ENCODE measurements around the gene SEMA3B.
A peak's percentile ranks its signal among the peaks of the same experiment; 100 is the strongest.

Gene SEMA3B

DNA sequence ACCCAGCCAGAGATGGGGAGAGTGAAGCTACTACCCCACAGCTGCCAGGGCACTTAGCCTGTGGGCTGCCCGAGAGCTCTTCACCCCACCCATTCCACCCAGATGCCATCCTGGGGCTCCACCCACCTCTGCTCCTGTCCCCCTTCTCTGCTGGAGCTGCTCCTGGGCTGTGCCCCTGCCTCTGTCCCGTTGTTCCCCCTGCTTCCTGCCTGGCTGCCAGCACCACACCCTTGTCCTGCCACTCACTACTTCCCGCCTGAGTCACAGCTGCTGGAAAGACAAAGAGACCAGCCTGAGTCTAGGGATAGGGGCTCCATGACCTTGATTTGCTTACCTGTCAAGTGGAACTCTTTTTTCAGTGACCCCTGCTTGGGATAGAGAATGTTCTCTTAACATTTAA is 20.6 kb upstream of the SEMA3B start:
- Histone ChIP-seq H3K4me3 (ENCODE audit: low read length) (no peak overlapping the region), H3K36me3 (ENCODE audit: insufficient read depth, low read length) (peaks cover 34% of the 10 kb centered on the region), H3K27me3 (ENCODE audit: insufficient read depth, low read length) (no peaks in the 10 kb centered on the region), H3K4me1 (ENCODE audit: insufficient read depth, low read length) (peaks cover 16% of the 10 kb centered on the region), H3K9me3 (ENCODE audit: insufficient read depth, low read depth, low read length) (no peaks in the 10 kb centered on the region), H3K9ac (ENCODE audit: low read depth, low read length) (no peak overlapping the region), H3K27ac (ENCODE audit: low read depth, low read length) (no peak overlapping the region)
- WGBS, result 86% methylated on average over 3 of the region's 3 CpGs

DNA sequence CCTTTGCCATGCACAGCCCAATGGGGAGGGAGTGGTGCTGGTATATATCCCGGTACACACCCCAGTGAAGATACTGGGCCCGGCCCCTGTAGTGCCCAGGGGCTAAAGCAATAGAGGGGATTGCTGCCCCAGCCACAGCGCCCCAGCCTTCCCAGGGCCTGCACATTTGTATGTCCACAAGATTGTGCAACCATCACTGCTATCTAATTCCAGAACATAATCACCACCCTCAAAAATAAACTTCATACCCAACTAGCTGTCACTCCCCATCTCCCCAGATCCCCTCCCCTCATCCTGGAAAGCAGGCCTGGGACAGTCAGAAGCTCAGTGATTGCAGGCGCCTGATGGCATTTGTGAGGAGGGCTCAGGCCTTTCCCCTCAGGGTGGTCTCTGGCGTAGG is 19.5 kb upstream of the SEMA3B start:
- H3K27ac ChIP-seq (ENCODE audit: low read depth, low read length), result no peak overlapping the region

DNA sequence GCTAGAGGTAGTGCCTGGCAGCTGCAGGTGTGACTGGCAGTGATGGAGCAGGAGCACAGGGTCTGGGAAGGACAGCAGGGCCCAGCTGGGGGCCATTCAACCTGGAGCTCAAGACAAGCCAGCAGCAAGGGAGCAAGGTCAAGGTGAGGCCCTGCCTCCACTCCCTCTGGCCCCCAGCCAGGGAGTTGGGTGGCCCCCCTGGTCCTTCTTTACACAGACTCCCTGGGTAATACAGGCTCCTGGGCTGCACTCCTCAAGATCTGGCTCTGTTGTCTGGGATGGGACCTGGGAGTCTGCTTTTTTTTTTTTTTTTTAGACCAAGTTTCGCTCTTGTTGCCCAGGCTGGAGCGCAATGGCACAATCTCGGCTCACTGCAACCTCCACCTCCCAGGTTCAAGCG is 18.4 kb upstream of the SEMA3B start:
- Histone ChIP-seq H3K4me1 (ENCODE audit: insufficient read depth, low read length) (peaks cover 14% of the 10 kb centered on the region), H3K9ac (ENCODE audit: low read depth, low read length) (no peak overlapping the region), H3K4me3 (ENCODE audit: low read length) (no peak overlapping the region), H3K36me3 (ENCODE audit: insufficient read depth, low read length) (peaks cover 52% of the 10 kb centered on the region), H3K27me3 (ENCODE audit: insufficient read depth, low read length) (no peaks in the 10 kb centered on the region), H3K9me3 (ENCODE audit: insufficient read depth, low read depth, low read length) (no peaks in the 10 kb centered on the region), H3K27ac (ENCODE audit: low read depth, low read length) (no peak overlapping the region)
- 92% methylated on average over 4 of the region's 4 CpGs for WGBS

More for the DNA sequence above, 19.5 kb upstream of the SEMA3B start:
- whole genome bisulfite sequencing, result 97% methylated on average over 5 of the region's 5 CpGs
- Histone ChIP-seq H3K9me3 (ENCODE audit: insufficient read depth, low read depth, low read length) (no peaks in the 10 kb centered on the region), H3K36me3 (ENCODE audit: insufficient read depth, low read length) (peaks cover 42% of the 10 kb centered on the region), H3K4me1 (ENCODE audit: insufficient read depth, low read length) (peaks cover 16% of the 10 kb centered on the region), H3K9ac (ENCODE audit: low read depth, low read length) (no peak overlapping the region), H3K27me3 (ENCODE audit: insufficient read depth, low read length) (no peaks in the 10 kb centered on the region), H3K4me3 (ENCODE audit: low read length) (no peak overlapping the region)

DNA sequence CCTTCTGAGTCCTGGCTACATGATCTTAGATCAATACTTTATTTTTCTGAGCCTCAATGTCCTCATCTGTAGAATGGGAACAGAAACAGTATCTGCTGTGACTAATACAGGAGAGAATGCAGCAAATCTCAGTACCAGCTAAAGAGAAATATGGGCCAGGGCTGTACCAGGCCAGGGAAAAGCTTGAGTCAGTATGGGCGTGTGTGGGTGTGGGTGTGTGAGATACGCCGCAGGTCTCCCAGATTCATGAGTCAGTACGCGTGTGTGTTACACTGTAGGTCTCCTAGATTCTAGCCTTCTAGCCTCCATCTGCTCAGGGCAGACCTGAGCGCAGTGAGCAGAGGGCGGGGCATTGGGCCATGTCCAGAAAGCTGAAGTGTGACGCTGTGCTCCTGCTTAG is 17.7 kb upstream of the SEMA3B start:
- no peak overlapping the region for H3K27ac ChIP-seq (ENCODE audit: low read depth, low read length)
- H3K9ac ChIP-seq (ENCODE audit: low read depth, low read length), result no peak overlapping the region
- peaks cover 55% of the 10 kb centered on the region for H3K36me3 ChIP-seq (ENCODE audit: insufficient read depth, low read length)
- H3K9me3 ChIP-seq (ENCODE audit: insufficient read depth, low read depth, low read length), result no peaks in the 10 kb centered on the region
- H3K4me1 ChIP-seq (ENCODE audit: insufficient read depth, low read length), result peaks cover 10% of the 10 kb centered on the region
- H3K27me3 ChIP-seq (ENCODE audit: insufficient read depth, low read length), result no peaks in the 10 kb centered on the region
- WGBS, result 95% methylated on average over 8 of the region's 8 CpGs
- H3K4me3 ChIP-seq (ENCODE audit: low read length), result no peak overlapping the region

DNA sequence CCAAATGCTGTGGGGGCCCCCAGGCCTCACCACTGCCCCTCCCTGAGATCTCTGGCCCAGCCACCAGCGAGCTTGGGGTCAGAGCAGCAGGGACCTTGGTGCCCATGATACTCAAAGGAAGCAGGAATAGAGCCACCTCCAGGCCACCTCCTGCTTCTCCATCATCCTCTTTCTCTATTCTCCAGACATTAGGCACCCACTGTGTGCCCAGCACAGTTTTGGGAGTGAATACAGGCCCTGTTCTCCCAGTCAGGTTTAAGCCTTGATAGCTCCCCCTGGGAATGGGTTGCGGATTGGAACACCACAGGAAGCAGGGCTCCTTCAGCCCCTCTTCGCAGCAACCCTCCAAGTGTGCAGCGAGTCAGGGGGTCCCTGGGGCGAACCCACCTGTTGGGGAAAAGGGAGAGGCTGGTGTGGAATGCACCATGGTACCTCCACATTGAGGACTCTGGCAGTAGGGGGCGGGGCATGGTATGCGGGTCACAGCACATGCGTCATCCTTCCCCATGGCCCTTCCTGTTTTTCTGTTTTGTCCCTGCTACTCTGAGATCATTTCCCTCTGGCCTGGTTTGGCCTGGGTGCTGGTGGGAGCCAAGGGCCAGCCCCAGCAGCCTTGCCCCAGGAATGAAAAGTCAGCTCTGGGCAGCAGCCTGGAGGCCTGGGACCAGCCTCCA is 14.2 kb upstream of the SEMA3B start:
- Histone ChIP-seq H3K9ac (ENCODE audit: low read depth, low read length) (no peak overlapping the region), H3K9me3 (ENCODE audit: insufficient read depth, low read depth, low read length) (no peaks in the 10 kb centered on the region), H3K27me3 (ENCODE audit: insufficient read depth, low read length) (no peaks in the 10 kb centered on the region), H3K4me3 (ENCODE audit: low read length) (no peak overlapping the region), H3K4me1 (ENCODE audit: insufficient read depth, low read length) (no peaks in the 10 kb centered on the region; the same call in 1 of the 2 replicates), H3K27ac (ENCODE audit: low read depth, low read length) (no peak overlapping the region), H3K36me3 (ENCODE audit: insufficient read depth, low read length) (peaks cover 67% of the 10 kb centered on the region)
- 85% methylated on average over 8 of the region's 8 CpGs for WGBS

DNA sequence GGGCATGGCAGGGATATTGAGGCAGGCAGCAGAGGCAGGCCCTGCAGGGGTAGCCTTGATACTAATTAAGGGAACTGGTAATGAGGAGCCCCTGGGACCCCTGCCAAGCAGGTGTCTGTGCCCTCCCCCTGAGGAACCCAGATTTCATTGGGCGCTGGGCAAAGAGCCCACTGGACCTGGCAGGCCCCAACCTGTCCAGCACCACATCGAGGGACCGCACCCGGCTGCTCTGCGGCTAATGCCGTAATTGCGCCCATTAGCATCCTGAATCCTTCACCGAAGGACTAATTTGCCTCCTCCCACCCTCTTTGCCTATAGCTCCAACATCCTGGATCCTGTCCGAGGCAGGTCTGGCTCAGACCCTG is 13.7 kb upstream of the SEMA3B start:
- H3K4me1 ChIP-seq (ENCODE audit: insufficient read depth, low read length), result no peaks in the 10 kb centered on the region; the same call in 1 of the 2 replicates
- 97% methylated on average over 9 of the region's 9 CpGs for WGBS
- no peaks in the 10 kb centered on the region for H3K27me3 ChIP-seq (ENCODE audit: insufficient read depth, low read length)
- peaks cover 62% of the 10 kb centered on the region for H3K36me3 ChIP-seq (ENCODE audit: insufficient read depth, low read length)
- no peak overlapping the region for H3K27ac ChIP-seq (ENCODE audit: low read depth, low read length)
- no peak overlapping the region for H3K4me3 ChIP-seq (ENCODE audit: low read length)
- no peaks in the 10 kb centered on the region for H3K9me3 ChIP-seq (ENCODE audit: insufficient read depth, low read depth, low read length)
- H3K9ac ChIP-seq (ENCODE audit: low read depth, low read length), result no peak overlapping the region

DNA sequence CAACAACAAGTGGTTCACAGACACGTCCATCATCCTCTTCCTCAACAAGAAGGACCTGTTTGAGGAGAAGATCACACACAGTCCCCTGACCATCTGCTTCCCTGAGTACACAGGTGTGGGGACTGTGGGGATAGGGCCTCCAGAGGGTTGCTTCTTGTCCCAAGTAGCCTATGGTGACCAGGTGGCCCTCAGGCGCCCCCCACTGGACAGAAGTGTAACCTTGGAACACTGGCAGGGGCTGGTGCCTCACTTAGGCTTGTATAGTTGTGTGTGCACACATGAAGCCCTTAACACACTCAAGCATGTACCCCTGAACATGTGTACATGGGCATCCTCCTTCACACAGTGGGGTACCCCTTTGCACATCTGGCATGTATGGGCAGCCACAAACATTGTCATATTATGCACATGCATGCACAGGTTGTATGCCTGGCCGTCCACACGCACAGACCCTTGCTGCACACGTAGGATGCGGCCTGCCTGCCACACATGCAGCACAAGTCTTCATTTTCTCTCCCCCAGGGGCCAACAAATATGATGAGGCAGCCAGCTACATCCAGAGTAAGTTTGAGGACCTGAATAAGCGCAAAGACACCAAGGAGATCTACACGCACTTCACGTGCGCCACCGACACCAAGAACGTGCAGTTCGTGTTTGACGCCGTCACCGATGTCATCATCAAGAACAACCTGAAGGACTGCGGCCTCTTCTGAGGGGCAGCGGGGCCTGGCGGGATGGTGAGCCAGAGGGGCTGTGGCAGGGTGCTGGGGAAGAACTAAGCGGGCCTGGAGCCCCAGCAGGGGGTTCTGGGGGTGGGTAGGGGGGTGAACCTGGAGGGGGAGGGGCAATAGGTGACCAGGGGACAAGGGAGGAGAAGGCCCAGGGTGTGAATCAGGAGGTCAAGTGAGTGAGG is 11.7 kb upstream of the SEMA3B start:
- peaks cover 56% of the 10 kb centered on the region for H3K36me3 ChIP-seq (ENCODE audit: insufficient read depth, low read length)
- no peaks in the 10 kb centered on the region for H3K27me3 ChIP-seq (ENCODE audit: insufficient read depth, low read length)
- 90% methylated on average over 20 of the region's 20 CpGs for WGBS
- no peak overlapping the region for H3K27ac ChIP-seq (ENCODE audit: low read depth, low read length)
- no peaks in the 10 kb centered on the region for H3K9me3 ChIP-seq (ENCODE audit: insufficient read depth, low read depth, low read length)
- H3K4me3 ChIP-seq (ENCODE audit: low read length), result no peak overlapping the region
- peaks cover 11% of the 10 kb centered on the region for H3K4me1 ChIP-seq (ENCODE audit: insufficient read depth, low read length)
- no peak overlapping the region for H3K9ac ChIP-seq (ENCODE audit: low read depth, low read length)

DNA sequence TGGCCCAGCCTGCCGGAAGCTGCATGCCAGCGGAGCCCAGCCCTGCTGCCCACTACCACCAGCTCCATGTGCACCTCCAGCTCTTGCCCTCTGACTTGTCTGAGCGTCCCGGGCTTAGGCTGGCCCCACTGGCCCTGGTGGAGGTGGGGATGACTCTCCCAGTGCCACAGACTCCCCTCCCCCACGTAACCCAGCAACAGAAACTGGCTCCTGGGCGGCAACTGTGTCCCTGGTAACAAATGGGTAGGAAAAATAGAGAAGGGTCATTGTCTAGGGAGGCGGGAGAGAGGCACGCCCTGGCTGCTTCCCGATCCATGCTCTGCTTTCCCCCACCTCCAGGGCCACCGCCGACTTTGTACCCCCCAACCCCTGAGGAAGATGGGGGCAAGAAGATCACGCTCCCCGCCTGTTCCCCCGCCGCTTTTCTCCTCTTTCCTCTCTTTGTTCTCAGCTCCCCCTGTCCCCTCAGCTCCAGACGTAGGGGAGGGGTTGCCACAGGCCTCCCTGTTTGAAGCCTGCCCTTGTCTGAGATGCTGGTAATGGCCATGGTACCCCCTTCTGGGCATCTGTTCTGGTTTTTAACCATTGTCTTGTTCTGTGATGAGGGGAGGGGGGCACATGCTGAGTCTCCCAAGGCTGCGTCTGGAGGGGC is 10.8 kb upstream of the SEMA3B start:
- no peak overlapping the region for H3K27ac ChIP-seq (ENCODE audit: low read depth, low read length)
- peaks cover 11% of the 10 kb centered on the region for H3K4me1 ChIP-seq (ENCODE audit: insufficient read depth, low read length)
- peaks cover 47% of the 10 kb centered on the region for H3K36me3 ChIP-seq (ENCODE audit: insufficient read depth, low read length)

DNA sequence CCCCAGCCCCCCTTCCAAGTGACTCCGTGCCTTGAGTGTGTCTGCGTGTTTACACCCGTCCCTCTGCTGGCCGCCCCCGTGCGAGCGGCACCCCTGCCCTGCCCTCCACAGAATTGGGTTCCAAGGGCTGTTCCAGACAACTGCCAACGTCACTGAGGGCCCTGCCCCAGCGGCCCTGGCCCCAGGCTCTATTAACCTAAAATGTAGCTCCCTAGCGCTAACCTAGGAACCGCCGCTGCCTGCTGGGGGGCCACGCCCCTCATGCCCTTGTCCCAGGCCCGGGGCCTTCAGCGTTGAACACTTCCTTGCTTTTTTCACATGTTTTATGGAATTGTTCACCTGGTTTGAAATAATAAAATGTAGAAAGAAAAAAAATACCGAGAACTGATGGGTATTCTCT is 10.0 kb upstream of the SEMA3B start:
- Histone ChIP-seq H3K9ac (ENCODE audit: low read depth, low read length) (no peak overlapping the region), H3K27me3 (ENCODE audit: insufficient read depth, low read length) (no peaks in the 10 kb centered on the region), H3K4me3 (ENCODE audit: low read length) (no peak overlapping the region), H3K27ac (ENCODE audit: low read depth, low read length) (peak overlapping the region; percentile 47; the same call in 1 of the 2 replicates), H3K9me3 (ENCODE audit: insufficient read depth, low read depth, low read length) (no peaks in the 10 kb centered on the region), H3K36me3 (ENCODE audit: insufficient read depth, low read length) (peaks cover 40% of the 10 kb centered on the region), H3K4me1 (ENCODE audit: insufficient read depth, low read length) (peaks cover 16% of the 10 kb centered on the region)
- WGBS, result 89% methylated on average over 16 of the region's 16 CpGs

More for the DNA sequence above, 10.8 kb upstream of the SEMA3B start:
- 90% methylated on average over 15 of the region's 17 CpGs for WGBS
- H3K9me3 ChIP-seq (ENCODE audit: insufficient read depth, low read depth, low read length), result no peaks in the 10 kb centered on the region
- no peak overlapping the region for H3K4me3 ChIP-seq (ENCODE audit: low read length)
- no peak overlapping the region for H3K9ac ChIP-seq (ENCODE audit: low read depth, low read length)
- H3K27me3 ChIP-seq (ENCODE audit: insufficient read depth, low read length), result no peaks in the 10 kb centered on the region

DNA sequence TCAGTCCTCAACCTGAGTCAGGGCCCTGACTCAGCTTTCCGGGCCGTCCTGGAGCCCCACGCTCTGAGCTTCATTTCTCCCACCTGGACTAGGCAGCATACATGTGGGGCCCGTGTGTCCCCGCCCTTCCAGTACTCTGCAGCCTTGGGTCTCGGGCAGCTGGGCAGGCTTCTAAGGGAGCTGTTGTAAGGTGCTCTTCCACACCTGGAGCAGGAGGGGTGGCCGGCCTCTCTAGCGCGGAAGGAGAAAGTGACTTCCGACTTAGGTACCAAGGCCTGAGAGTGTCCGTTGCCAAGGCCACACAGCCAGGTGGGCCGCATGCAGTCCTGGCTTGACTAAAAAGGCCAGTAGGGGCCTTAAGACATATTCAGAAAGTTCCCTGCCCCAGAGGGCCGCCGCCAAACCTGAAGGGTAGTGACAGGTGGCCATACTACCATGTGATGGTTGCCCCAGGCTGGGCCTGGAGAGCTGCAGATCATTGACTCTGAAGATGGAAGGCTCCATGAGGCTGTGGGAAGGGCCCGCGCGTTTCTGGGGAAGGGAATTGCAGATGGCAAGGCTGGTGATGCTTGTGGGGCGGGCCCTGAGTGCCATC is 9.4 kb upstream of the SEMA3B start:
- 66% methylated on average over 18 of the region's 18 CpGs for WGBS
- Histone ChIP-seq H3K27me3 (ENCODE audit: insufficient read depth, low read length) (no peaks in the 10 kb centered on the region), H3K36me3 (ENCODE audit: insufficient read depth, low read length) (peaks cover 35% of the 10 kb centered on the region), H3K27ac (ENCODE audit: low read depth, low read length) (peak overlapping the region; percentile 47; the same call in 1 of the 2 replicates), H3K4me1 (ENCODE audit: insufficient read depth, low read length) (peaks cover 22% of the 10 kb centered on the region), H3K4me3 (ENCODE audit: low read length) (0 out of 2 replicates have a peak overlapping the region, but pooled peaks have one; percentile 2), H3K9me3 (ENCODE audit: insufficient read depth, low read depth, low read length) (no peaks in the 10 kb centered on the region), H3K9ac (ENCODE audit: low read depth, low read length) (no peak overlapping the region)
